Measurements from ENCODE around the gene MAB21L4.

Gene MAB21L4

DNA sequence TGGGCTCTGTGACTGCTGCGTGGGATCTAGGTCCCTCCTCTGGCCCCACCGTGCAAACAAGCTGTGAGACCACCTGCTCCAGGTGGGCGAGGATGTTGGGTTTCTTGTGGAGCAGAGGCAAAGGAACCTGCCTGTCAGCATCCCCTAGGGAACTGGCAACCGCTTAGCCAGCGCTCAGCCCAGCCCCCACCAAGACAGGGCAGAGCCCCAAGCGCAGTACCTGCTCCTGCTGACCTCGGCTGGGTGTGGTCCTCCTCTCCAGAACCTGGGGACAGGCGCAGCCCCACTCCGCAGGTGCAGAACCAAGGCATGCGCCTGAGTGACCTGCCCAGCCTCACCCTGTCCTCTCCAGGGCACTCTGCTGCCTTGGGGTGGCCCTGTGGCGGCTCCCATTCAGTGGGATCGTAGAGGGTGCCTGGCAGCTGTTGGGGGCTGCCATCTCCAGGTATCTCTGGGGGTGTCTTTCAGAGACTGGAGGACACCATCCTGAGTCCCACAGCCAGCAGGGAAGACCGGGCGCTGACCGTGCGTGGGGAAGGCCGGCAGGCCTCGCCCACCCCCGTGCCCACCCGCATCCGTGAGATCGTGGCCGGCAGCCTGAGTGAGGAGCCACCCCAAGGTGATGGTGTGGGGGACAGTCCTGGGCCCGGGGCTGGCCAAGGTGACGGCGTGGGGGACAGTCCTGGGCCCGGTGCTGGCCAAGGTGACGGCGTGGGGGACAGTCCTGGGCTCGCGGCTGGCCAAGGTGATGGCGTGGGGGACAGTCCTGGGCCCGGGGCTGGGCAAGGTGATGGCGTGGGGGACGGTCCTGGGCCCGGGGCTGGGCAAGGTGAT lies 22.5 kb upstream of the MAB21L4 start:
- no peak for DNase-seq (ENCODE audit: extremely low read depth, low read depth)
- TF ChIP-seq, protein P1, sequence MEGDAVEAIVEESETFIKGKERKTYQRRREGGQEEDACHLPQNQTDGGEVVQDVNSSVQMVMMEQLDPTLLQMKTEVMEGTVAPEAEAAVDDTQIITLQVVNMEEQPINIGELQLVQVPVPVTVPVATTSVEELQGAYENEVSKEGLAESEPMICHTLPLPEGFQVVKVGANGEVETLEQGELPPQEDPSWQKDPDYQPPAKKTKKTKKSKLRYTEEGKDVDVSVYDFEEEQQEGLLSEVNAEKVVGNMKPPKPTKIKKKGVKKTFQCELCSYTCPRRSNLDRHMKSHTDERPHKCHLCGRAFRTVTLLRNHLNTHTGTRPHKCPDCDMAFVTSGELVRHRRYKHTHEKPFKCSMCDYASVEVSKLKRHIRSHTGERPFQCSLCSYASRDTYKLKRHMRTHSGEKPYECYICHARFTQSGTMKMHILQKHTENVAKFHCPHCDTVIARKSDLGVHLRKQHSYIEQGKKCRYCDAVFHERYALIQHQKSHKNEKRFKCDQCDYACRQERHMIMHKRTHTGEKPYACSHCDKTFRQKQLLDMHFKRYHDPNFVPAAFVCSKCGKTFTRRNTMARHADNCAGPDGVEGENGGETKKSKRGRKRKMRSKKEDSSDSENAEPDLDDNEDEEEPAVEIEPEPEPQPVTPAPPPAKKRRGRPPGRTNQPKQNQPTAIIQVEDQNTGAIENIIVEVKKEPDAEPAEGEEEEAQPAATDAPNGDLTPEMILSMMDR (IDR thresholded peaks at IDR 0.05; ENCODE audit: low read depth, low read length, missing control alignments) = no peak
- H3K4me3 ChIP-seq (replicated peaks; ENCODE audit: low read depth, low read length) = no peak overlapping the region

DNA sequence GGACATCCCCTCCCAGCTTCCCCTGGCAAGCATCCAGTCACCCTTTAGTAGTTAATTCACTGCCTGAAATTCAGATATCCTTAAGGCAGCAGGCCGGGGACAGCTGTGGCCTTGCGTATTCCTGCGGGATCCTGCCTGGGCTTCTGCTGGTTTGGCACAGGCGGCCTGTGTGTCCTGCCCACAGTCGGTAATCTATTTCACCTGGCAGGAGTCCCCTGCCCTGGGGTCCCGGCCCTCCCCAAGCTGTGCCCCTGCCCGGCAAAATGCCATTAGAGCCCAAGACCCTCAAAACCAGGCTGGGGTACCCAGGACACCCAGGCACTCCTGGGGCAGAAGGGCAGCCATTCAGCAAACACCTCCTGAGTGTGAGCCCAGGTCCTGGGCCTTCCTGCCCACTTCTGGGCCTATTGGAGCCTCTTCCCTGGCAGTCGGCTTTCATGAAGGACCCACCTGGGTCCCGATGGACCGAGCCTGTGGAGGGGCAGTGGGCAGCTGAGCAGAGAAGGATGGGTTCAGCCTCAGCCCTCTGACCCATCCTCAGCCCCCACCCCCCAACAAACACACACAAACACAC lies 21.8 kb upstream of the MAB21L4 start:
- DNase-seq (ENCODE audit: extremely low read depth, low read depth) = no peak
- TF ChIP-seq, protein P1 (IDR thresholded peaks at IDR 0.05; ENCODE audit: low read depth, low read length, missing control alignments) = no peak
- H3K4me3 ChIP-seq (replicated peaks; ENCODE audit: low read depth, low read length) = no peak overlapping the region

DNA sequence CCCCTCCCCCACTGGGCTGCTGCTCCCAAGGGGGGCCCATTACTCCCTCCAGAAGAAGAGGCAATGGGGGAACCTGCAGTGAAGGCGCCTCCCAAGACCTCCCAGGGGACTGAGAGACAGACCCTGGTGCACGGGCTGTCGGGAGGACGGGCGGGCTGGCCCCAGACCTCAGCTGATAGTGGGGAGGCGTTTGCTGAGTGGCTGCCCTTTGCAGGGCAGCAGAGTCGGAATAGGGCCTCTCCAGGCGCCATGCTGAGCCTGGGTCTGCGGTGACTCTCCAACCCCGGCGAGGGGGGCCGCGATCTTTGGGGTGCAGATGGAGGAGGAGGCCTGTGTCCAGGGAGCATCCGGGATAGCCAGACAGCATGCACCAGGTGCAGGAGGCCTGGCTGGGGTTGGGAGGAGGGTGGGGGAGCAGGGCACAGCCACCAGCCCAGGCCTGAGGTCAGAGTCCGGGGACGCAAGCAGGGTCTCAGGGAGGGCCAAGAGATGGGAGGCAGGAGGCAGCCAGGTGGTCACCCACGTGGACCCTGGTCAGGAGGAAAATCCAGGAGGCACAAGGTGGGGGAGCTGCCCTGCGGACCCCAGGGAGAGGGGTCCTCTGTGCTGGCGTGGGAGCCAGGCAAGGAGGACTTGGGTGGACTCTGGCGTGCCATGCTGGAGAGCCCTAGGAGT lies 21.2 kb upstream of the MAB21L4 start:
- no peak overlapping the region for H3K4me3 ChIP-seq (replicated peaks; ENCODE audit: low read depth, low read length)
- DNase-seq (ENCODE audit: extremely low read depth, low read depth) = no peak
- TF ChIP-seq, protein P1 (IDR thresholded peaks at IDR 0.05; ENCODE audit: low read depth, low read length, missing control alignments) = no peak

DNA sequence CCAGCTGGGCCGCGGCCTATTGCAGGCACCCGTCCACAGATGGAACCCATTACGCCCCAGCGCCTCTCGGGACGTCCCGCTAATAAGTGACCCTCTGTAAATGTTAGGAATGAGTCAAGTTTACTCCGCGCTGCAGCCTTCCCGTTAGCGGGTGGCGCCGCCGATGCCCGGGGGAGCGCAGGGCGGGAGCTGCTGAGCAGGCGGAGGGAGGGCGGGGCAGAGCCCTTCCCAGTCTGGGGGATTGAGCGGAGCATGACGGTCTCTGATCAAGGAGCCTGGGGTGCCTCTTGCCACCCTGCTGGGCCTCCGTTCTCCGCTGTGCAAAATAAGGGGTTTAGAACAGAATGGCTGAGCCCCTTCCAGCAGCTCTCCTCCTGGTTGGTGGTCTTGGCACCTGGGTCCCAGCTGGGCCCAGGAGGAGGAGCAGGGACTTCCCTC lies 20.6 kb upstream of the MAB21L4 start:
- no peak overlapping the region for H3K4me3 ChIP-seq (replicated peaks; ENCODE audit: low read depth, low read length)
- TF ChIP-seq, protein P1 (IDR thresholded peaks at IDR 0.05; ENCODE audit: low read depth, low read length, missing control alignments) = no peak
- DNase-seq (ENCODE audit: extremely low read depth, low read depth) = peak; percentile 78

DNA sequence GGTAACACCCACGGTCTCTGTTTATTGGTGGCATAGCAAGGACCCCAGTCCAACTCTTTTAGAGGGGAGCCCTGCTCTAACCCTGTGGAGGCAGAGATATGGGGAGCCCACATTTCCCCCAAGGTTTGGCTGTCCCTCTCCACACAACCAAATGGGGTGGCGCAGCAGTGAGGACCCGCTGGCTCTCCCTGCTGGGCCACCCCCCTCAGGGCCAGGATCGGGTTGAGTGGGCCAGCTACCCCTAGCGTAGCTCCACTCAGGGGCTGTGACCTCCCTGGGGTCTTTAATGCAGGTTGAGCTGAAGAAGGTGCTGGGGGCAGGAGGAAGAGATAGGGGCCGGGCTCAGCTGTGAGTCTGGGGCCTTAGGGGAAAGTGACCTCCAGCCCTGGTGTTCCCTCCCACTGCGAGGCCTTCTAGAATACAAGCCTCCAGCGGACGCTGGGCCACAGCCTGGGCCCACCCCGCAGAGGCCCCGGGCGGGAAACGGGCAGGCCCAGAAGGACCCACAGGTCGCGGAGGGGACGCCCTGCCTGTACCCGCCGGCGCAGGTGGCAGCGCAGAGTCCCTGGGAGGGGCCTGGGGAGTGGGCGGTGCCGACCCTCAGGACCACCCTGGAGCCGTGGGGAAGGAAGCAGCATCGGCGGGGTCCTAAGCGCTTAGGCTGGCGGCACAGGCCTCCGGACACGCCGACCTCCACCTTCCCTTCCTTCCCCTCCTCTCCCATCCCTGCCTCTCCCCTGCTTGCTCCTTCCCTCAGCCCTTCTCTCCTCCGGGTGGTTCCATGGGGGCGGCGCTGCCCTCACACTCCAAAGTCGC lies 19.8 kb upstream of the MAB21L4 start:
- TF ChIP-seq, protein P1 (IDR thresholded peaks at IDR 0.05; ENCODE audit: low read depth, low read length, missing control alignments) = no peak
- DNase-seq (ENCODE audit: extremely low read depth, low read depth) = no peak

More for the DNA sequence above, 19.8 kb upstream of the MAB21L4 start:
- no peak overlapping the region for H3K4me3 ChIP-seq (replicated peaks; ENCODE audit: low read depth, low read length)
